ENCODE results near the gene DNAL1.

- TF ChIP-seq TCF7L2 (IDR thresholded peaks at IDR 0.05; ENCODE audit: borderline replicate concordance, extremely low read depth, insufficient read depth, insufficient read length), result no peak
- TF ChIP-seq SRF (IDR thresholded peaks at IDR 0.05; ENCODE audit: low read depth), result no peak
- TF ChIP-seq CTCF (IDR thresholded peaks at IDR 0.05 in 2 of 3, conservative IDR thresholded peaks at IDR 0.05 in 1 of 3; ENCODE audit: borderline replicate concordance in 1 of 3, insufficient read depth in 1 of 3, low read depth in 2 of 3, low read length in 2 of 3), result no peak
Measured at GRCh38 chr14:73729556-73730265, 84.9 kb downstream of the DNAL1 start.
